Large intestine (tissue), 3 donors: ENCODE results near the gene HYAL1. TPM values are rescaled to one million over a fixed set of nuclear protein-coding genes. Genes with fewer than 3 reads are reported as not detected.

Experiments
- DNase-seq, 2 donors: peaks; one replicate each; pipeline versions ENCODE4 v3.0.0 to v3.0.0-alpha.2; 2013
- H3K27ac ChIP-seq: one replicate; pipeline ENCODE4 v1.5.1; 2013; ENCODE audit warnings: low read length
- H3K27me3 ChIP-seq: 2 replicates; pipeline ENCODE4 v1.6.1; 2013; ENCODE audit warnings: low read length; ENCODE audit not compliant: control insufficient read depth, insufficient read depth
- H3K36me3 ChIP-seq: 2 replicates; pipeline ENCODE4 v1.6.1; 2013; ENCODE audit warnings: low read length; ENCODE audit not compliant: control insufficient read depth, insufficient read depth
- H3K4me1 ChIP-seq: one replicate; pipeline ENCODE4 v1.6.1; 2013; ENCODE audit warnings: low read length; ENCODE audit not compliant: control insufficient read depth, insufficient read depth
- H3K4me3 ChIP-seq: one replicate; pipeline ENCODE4 v1.5.1; 2013; ENCODE audit warnings: low read length
- H3K9me3 ChIP-seq: one replicate; pipeline ENCODE4 v1.6.1; 2013; ENCODE audit warnings: mild to moderate bottlenecking, low read depth, low read length, moderate library complexity; ENCODE audit not compliant: control insufficient read depth
- WGBS: methylation state at CpG from one replicate; pipeline ENCODE4 v1.1.5; 2013; ENCODE audit warnings: low lambda C conversion rate; ENCODE audit not compliant: insufficient coverage; 5-methylcytosine and 5-hydroxymethylcytosine counted together
- polyA plus RNA-seq: library from polyadenylated mRNA; unstranded; fragments of 120-200 nt; gene quantifications from one replicate; pipeline ENCODE4 v1.2.1, GENCODE V29; 2013

Gene HYAL1
- polyA plus RNA-seq, 1 donor: 2.1 TPM

DNA sequence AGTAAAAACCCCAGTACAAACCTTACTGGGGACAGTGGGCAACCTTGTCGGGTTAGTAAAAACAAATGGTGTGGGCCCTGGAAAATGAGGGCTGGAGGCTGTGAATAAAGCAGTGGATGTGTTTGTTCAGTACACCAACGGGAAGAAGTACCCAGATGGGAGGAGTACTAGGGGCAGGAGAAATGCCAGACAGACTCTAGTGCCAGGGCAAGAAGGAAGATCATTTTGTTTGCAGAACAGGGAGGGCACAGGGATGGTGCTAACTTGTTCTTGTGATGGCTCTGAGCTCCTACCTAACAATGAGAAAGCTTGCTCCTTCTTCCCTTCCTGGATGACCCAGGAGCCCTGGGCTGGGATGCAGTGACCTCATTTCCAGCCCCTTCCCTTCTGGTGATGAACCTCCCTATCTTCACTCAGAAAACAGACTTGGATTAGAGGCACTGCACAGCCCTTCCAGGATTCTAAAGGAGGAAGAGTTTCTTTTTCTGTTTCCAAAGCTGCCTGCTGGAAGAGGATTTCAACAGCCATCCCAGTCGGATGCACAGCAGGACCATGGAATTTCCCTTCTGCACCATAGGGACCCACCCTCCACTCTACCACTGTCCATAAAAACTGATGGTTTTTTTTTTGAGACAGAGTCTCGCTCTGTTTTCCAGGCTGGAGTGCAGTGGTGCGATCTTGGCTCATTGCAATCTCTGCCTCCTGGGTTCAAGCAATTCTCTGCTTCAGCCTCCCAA lies 31.1 kb upstream of the HYAL1 start:
- H3K36me3 ChIP-seq: peaks cover 28% of the 10 kb centered on the region
- no peak overlapping the region for H3K4me3 ChIP-seq
- no peaks in the 10 kb centered on the region for H3K27me3 ChIP-seq
- WGBS: 33% methylated on average over 1 of the region's 5 CpGs
- H3K4me1 ChIP-seq: peaks cover 27% of the 10 kb centered on the region
- H3K9me3 ChIP-seq: peaks cover 3% of the 10 kb centered on the region
- peak overlapping the region; percentile 14 for H3K27ac ChIP-seq
- DNase-seq: no peak

DNA sequence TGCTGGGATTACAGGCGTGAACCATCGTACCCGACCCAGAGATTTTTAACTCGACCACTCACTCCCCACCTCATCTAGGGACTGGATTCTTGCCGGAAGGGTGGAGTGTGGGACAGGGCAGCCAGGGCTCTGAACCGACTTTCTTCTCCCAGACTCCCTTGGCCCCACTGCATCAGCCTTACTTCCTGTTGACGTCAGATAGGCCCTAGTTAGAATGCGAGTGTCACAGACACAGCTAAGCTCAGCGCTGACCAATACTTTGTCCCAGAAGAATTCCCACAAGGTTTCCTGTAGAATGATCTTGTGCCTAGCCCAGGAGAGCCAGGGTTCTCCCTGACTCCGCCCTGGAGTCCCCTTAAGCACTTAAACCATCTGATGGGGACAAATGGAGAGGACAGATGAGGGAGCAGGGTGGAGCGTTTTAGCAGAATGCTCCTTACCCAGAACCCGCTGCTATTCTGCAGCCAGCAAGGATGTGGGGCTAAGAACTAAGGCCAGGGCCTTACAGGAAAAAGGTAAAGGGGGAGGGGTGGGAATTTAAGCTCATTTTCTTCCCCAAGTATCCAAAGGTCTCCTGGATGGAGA lies 30.5 kb upstream of the HYAL1 start:
- peaks cover 27% of the 10 kb centered on the region for H3K4me1 ChIP-seq

DNA sequence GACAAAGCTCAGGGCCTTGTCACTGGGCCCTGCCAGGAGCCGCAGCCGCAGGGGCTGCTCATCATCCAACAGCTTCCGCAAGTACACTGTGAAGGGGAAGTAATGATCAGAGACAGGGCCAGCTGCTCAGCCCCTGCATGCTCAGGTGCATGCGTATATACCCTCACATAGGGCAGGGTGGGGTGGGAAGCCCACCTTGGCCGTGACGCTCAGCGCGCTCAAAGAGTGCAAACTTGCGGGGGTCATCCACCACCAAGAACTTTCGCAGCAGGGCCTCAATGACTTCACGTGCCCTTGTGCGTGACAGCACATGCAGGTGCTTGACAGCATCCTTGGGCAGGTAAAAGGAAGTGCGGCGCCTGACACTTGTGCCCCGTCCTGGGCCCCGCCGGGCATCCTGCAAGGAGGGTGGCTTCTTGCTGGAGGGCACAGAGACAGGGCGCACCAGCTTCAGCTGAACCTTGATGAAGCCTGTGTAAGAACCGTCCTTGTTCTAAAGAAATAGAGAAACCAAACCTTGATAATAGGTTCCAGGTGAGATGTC lies 28.1 kb upstream of the HYAL1 start:
- Histone ChIP-seq H3K27me3 (no peaks in the 10 kb centered on the region), H3K36me3 (peaks cover 32% of the 10 kb centered on the region), H3K9me3 (no peaks in the 10 kb centered on the region), H3K4me1 (peaks cover 32% of the 10 kb centered on the region), H3K4me3 (no peak overlapping the region), H3K27ac (no peak overlapping the region)
- no CpG with 5 or more reads among the region's 19 CpGs for WGBS
- no peak for DNase-seq

More for the DNA sequence above, 30.5 kb upstream of the HYAL1 start:
- Histone ChIP-seq H3K9me3 (peaks cover 3% of the 10 kb centered on the region), H3K36me3 (peaks cover 32% of the 10 kb centered on the region), H3K4me3 (no peak overlapping the region), H3K27me3 (no peaks in the 10 kb centered on the region), H3K27ac (peak overlapping the region; percentile 14)
- 93% methylated on average over 3 of the region's 12 CpGs for WGBS
- no peak for DNase-seq

DNA sequence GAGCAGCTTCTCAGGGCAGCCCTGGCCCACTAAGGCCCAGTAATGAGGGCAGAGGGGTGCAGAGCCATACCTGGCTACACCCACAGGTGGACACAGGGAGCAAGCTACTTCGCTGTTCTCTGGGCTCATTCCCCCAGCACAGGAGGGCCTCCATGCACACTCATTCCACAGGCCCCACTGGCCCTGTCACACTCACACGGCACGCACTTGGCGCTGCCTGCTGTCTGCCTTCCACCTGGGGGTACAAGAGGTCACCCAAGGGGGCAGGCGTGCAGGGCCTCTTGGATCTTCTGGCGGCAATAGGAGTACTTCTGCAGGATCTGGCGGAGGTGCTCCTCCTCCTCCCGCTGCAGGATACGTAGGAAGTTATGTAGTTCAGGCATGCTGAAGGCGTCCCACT lies 27.0 kb upstream of the HYAL1 start:
- no peak for DNase-seq
- Histone ChIP-seq H3K4me1 (peaks cover 21% of the 10 kb centered on the region), H3K9me3 (no peaks in the 10 kb centered on the region), H3K36me3 (peaks cover 42% of the 10 kb centered on the region), H3K27ac (no peak overlapping the region), H3K4me3 (no peak overlapping the region), H3K27me3 (no peaks in the 10 kb centered on the region)
- no CpG with 5 or more reads among the region's 10 CpGs for WGBS

DNA sequence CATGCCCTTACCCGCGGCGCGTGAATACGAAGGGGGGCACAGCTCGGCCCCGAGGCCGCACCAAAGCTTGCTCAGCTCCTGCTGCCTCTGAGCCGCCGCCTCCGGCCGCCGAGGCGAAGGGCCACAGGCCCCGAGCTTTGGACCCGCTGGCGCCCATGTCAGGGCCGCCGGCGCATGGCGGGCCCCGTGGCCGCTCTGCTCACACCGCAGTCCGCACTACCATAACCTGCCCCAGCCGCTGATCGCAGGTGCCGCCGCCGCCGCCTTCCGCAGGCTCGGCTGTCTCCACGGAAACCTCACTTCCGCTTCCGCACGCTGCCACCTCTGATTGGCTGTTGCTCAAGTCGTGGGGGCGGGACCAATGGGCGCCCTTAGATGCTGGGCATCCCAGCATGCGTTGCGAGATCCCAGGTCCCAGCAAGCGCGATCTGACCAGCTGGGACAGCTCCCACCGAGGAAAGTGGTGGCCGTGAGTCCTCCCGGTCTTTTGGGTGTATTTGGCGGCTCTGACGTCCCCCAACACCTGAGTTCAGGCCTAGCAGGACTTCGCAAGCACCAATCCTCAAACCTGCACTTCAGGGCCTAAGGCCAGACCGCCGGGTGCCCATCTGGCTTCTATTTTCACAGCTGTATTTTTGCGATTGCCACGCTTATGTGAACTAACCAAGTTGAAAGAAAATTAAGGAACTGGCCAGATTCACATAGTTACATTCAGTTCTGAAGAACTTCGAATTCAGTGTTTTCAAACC lies 24.7 kb upstream of the HYAL1 start, which contains the start of gene TUSC2:
TSS of gene TUSC2 (minus strand) at position 281 of the 749 bp plus-strand sequence. CDS start at position 157, 124 bp downstream.
- Histone ChIP-seq H3K27ac (peak within 1 kb of the TSS; percentile 83), H3K9me3 (no peaks in the 10 kb centered on the region), H3K4me3 (peak within 1 kb of the TSS; percentile 89), H3K36me3 (peaks cover 47% of the 10 kb centered on the region), H3K27me3 (no peaks in the 10 kb centered on the region), H3K4me1 (peaks cover 30% of the 10 kb centered on the region)
- 50% methylated on average over 2 of the region's 55 CpGs for WGBS
- peak; percentile 97 for DNase-seq

DNA sequence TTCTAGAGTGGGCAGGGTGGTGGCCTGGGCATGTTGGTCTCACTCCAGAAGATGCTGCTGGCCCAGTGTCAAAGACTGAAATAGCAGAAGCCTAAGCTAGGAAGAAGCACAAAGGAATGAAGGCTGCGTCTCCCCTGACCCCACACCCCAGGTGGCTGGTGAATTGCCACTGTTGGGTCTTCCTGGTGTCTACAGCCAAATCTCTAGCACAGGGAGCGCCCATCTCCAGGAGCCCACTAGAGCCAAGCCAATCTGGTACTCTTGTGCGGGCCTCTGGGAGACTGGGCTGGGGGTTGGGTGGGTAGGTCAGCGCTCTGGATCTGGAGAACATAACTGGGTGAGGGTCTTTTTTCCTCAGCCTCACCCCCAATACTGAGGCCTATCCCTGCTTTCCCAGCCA lies 23.8 kb upstream of the HYAL1 start:
- Histone ChIP-seq H3K27ac (no peak overlapping the region), H3K27me3 (no peaks in the 10 kb centered on the region), H3K36me3 (peaks cover 45% of the 10 kb centered on the region), H3K4me3 (peak overlapping the region; percentile 89), H3K4me1 (peaks cover 40% of the 10 kb centered on the region), H3K9me3 (no peaks in the 10 kb centered on the region)
- no CpG with 5 or more reads among the region's 4 CpGs for WGBS
- DNase-seq: no peak

DNA sequence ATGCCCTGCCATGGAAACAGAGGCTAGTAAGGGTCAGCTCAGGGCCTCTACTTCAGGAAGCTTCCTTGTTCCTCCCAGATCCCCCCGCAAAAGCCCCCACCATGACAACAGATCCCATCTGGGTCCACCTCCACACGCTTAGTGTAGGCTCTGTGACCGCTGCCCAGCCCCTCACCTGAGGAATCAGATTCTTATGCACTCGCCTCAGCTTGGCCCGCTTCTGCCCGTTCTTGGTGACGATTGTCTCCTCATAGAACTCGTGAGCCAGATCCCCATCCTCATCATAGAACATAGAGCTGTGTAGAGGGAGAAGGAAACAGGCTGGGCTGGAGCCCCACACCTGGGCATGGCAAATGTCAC lies 22.8 kb upstream of the HYAL1 start:
- WGBS: no CpG with 5 or more reads among the region's 8 CpGs

DNA sequence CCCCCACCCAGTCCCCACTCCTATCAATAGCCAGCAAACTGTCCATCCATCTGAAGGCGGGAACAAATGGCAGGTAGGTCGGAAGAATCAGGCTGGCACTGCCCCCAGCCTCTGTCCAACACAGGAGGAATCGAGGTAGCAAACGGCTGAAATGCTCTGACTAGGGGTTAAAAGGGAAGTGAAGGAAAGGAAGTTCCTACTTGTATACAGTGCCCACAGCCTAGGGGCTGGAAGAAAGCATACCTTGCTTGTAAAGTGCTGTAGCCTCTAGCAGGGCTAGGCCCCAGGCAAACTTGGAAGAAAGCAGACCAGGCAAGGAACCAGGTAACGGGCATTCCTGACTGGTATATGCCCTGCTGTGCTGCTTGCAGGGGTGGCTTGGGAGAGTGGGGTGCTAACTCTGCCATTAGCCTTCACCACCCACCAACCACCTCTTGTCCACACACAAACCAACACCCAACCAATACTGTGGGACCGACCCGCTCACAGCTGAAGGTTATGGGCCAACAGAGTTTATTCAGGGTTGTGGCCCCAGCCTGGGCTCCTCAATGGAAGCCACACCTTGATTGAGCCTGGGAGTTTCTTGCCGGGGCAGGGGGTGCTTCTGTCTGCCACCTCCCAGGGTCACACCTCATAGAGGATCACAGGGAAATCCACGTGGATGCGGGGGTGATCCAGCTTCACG lies 22.3 kb upstream of the HYAL1 start:
- Histone ChIP-seq H3K36me3 (peaks cover 30% of the 10 kb centered on the region), H3K9me3 (no peaks in the 10 kb centered on the region), H3K27me3 (no peaks in the 10 kb centered on the region), H3K4me3 (no peak overlapping the region), H3K4me1 (peaks cover 43% of the 10 kb centered on the region), H3K27ac (no peak overlapping the region)
- no peak for DNase-seq
- WGBS: 100% methylated on average over 2 of the region's 11 CpGs

More for the DNA sequence above, 22.8 kb upstream of the HYAL1 start:
- no peak overlapping the region for H3K27ac ChIP-seq
- H3K4me3 ChIP-seq: no peak overlapping the region
- no peak for DNase-seq
- H3K4me1 ChIP-seq: peaks cover 43% of the 10 kb centered on the region
- H3K36me3 ChIP-seq: peaks cover 35% of the 10 kb centered on the region
- no peaks in the 10 kb centered on the region for H3K27me3 ChIP-seq
- no peaks in the 10 kb centered on the region for H3K9me3 ChIP-seq

DNA sequence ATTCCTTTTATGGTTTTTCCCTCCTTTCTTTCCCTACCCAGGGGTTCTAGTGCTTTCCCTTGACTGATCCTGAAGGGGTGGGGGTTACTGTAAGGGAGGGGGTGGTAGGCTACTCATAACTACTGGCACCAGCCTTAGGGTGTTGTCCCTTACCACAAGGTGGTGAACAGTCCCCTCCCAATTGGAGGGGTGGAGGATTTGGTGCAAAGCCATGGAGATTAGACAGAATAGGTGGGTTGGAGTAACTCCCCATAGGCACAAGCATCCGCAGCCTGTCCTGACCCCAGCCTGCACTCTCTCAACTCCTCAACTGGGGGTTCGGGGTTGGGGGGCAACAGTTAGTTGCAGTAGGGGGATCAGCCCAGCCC lies 21.7 kb upstream of the HYAL1 start:
- WGBS: no CpG with 5 or more reads among the region's 2 CpGs
- no peak for DNase-seq
- peaks cover 25% of the 10 kb centered on the region for H3K36me3 ChIP-seq
- H3K27ac ChIP-seq: no peak overlapping the region
- H3K4me1 ChIP-seq: peaks cover 47% of the 10 kb centered on the region
- no peaks in the 10 kb centered on the region for H3K27me3 ChIP-seq
- no peak overlapping the region for H3K4me3 ChIP-seq
- H3K9me3 ChIP-seq: no peaks in the 10 kb centered on the region
